ENCODE data around the gene MPPE1. TPM values are rescaled to one million over a fixed set of nuclear protein-coding genes. Genes with fewer than 3 reads are reported as not detected.

MPPE1 gene
- total RNA-seq, 1 experiment from 2014 or later, result 17.9 TPM

- DNase-seq (no peak), ATAC-seq (no peak)
- no peak overlapping the region for H3K4me3 ChIP-seq (ENCODE audit: low read length)
- H3K36me3 ChIP-seq (ENCODE audit: low read depth, low read length), result peaks cover 10% of the 10 kb centered on the region; the same call in 1 of the 2 replicates
- H3F3A ChIP-seq (ENCODE audit: low read length, unreplicated experiment), result no peaks in the 10 kb centered on the region
- H3K27ac ChIP-seq (ENCODE audit: low read length), result no peak overlapping the region
- H3K9me2 ChIP-seq (replicated peaks; ENCODE audit: low read length), result no peaks in the 10 kb centered on the region
- no peaks in the 10 kb centered on the region for H4K20me1 ChIP-seq (ENCODE audit: low read length)
- intact Hi-C loops (cut with micrococcal nuclease), result no loop called here
- no peak overlapping the region for H2AFZ ChIP-seq (ENCODE audit: low read length)
- H3K4me1 ChIP-seq (ENCODE audit: insufficient read depth, low read length), result peaks cover 33% of the 10 kb centered on the region
- H3K9me3 ChIP-seq (ENCODE audit: low read length), result no peaks in the 10 kb centered on the region
- no peaks in the 10 kb centered on the region for H3K27me3 ChIP-seq (ENCODE audit: low read length)
- CTCF ChIA-PET, result no interaction called here
- peak overlapping the region; percentile 48 for H3K4me2 ChIP-seq (ENCODE audit: low read length)
- BruUV-seq (replicated peaks), result no TSS peak
- TF ChIP-seq CTCF (conservative IDR thresholded peaks at IDR 0.05; ENCODE audit: low read depth, low read length) (no peak), EZH2 (IDR thresholded peaks at IDR 0.05; ENCODE audit: low read length, unreplicated experiment) (no peak), EZH2phosphoT487 (IDR thresholded peaks at IDR 0.05; ENCODE audit: borderline replicate concordance, low read length) (no peak)
- H3K79me2 ChIP-seq (ENCODE audit: low read length), result no peaks in the 10 kb centered on the region
- no peak overlapping the region for H3K9ac ChIP-seq (ENCODE audit: low read length)
- POLR2A ChIA-PET (ENCODE audit: unreplicated experiment), result no interaction called here
Measured at GRCh38 chr18:11886577-11887110, 21.5 kb downstream of the MPPE1 start.

- CTCF ChIA-PET, result no interaction called here
- Histone ChIP-seq H3K4me3 (ENCODE audit: low read length) (no peak overlapping the region), H3F3A (ENCODE audit: low read length, unreplicated experiment) (no peaks in the 10 kb centered on the region), H3K4me2 (ENCODE audit: low read length) (no peak overlapping the region), H2AFZ (ENCODE audit: low read length) (no peak overlapping the region), H3K9me3 (ENCODE audit: low read length) (no peaks in the 10 kb centered on the region), H3K79me2 (ENCODE audit: low read length) (no peaks in the 10 kb centered on the region), H3K4me1 (ENCODE audit: insufficient read depth, low read length) (peaks cover 33% of the 10 kb centered on the region), H3K27ac (ENCODE audit: low read length) (no peak overlapping the region), H4K20me1 (ENCODE audit: low read length) (no peaks in the 10 kb centered on the region), H3K9me2 (replicated peaks; ENCODE audit: low read length) (no peaks in the 10 kb centered on the region), H3K36me3 (ENCODE audit: low read depth, low read length) (peaks cover 10% of the 10 kb centered on the region; the same call in 1 of the 2 replicates), H3K27me3 (ENCODE audit: low read length) (no peaks in the 10 kb centered on the region), H3K9ac (ENCODE audit: low read length) (no peak overlapping the region)
- no peak for TF ChIP-seq EZH2 (IDR thresholded peaks at IDR 0.05; ENCODE audit: low read length, unreplicated experiment)
- no peak for TF ChIP-seq CTCF (conservative IDR thresholded peaks at IDR 0.05; ENCODE audit: low read depth, low read length)
- no peak for TF ChIP-seq EZH2phosphoT487 (IDR thresholded peaks at IDR 0.05; ENCODE audit: borderline replicate concordance, low read length)
- POLR2A ChIA-PET (ENCODE audit: unreplicated experiment), result no interaction called here
- intact Hi-C loops (cut with micrococcal nuclease), result no loop called here
- BruUV-seq (replicated peaks), result no TSS peak
- ATAC-seq, result no peak
- no peak for DNase-seq
Measured at GRCh38 chr18:11885278-11885947, 22.7 kb downstream of the MPPE1 start.

- Histone ChIP-seq H3K9me3 (ENCODE audit: low read length) (no peaks in the 10 kb centered on the region), H3K4me2 (ENCODE audit: low read length) (no peak overlapping the region), H2AFZ (ENCODE audit: low read length) (no peak overlapping the region), H3K27me3 (ENCODE audit: low read length) (no peaks in the 10 kb centered on the region), H3K4me1 (ENCODE audit: insufficient read depth, low read length) (peaks cover 33% of the 10 kb centered on the region), H3K4me3 (ENCODE audit: low read length) (no peak overlapping the region), H3K79me2 (ENCODE audit: low read length) (no peaks in the 10 kb centered on the region), H4K20me1 (ENCODE audit: low read length) (no peaks in the 10 kb centered on the region), H3K36me3 (ENCODE audit: low read depth, low read length) (peaks cover 10% of the 10 kb centered on the region; the same call in 1 of the 2 replicates), H3F3A (ENCODE audit: low read length, unreplicated experiment) (no peaks in the 10 kb centered on the region), H3K9ac (ENCODE audit: low read length) (no peak overlapping the region), H3K27ac (ENCODE audit: low read length) (no peak overlapping the region), H3K9me2 (replicated peaks; ENCODE audit: low read length) (no peaks in the 10 kb centered on the region)
- intact Hi-C loops (cut with micrococcal nuclease), result no loop called here
- DNase-seq (no peak), ATAC-seq (no peak)
- CTCF ChIA-PET, result no interaction called here
- POLR2A ChIA-PET (ENCODE audit: unreplicated experiment), result no interaction called here
- TF ChIP-seq EZH2 (IDR thresholded peaks at IDR 0.05; ENCODE audit: low read length, unreplicated experiment) (no peak), CTCF (conservative IDR thresholded peaks at IDR 0.05; ENCODE audit: low read depth, low read length) (no peak), EZH2phosphoT487 (IDR thresholded peaks at IDR 0.05; ENCODE audit: borderline replicate concordance, low read length) (no peak)
- BruUV-seq (replicated peaks), result no TSS peak
Measured at GRCh38 chr18:11884396-11885030, 23.6 kb downstream of the MPPE1 start.

Measured in PC-3 (cell line).